Measurements from ENCODE around the gene HIBADH. TPM values are rescaled to one million over a fixed set of nuclear protein-coding genes. Genes with fewer than 3 reads are reported as not detected.

The HIBADH gene
- total and polyA plus RNA-seq, 10 of the 15 experiments (the other 5 are each of a cell fraction or from before 2014, with no cell fraction given), result 8.7 to 36.1 (median 18.6) TPM

DNA sequence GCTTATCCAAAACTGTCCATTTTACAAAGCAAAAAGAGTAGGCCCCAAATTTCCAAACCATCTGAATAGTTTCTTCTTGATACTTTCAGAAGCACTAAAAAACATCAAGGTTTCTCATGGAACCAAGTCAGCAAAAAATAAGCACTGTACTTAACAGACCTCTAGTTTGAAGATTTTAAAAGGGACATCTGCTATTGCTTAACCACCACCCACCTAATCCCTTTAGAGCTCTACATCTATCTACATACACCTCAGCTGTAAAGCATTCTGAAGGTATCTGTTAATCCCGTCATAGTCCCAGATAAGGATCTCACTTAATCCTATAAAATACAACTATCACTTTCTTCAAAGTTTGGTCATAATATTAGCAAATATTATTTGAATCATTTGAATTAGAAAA is 72.3 kb downstream of the HIBADH start:
- no peak for DNase-seq (ENCODE audit: low read depth, low spot score)
- no peaks in the 10 kb centered on the region for H3K9me3 ChIP-seq (replicated peaks; ENCODE audit: control insufficient read depth, insufficient read depth, low read length)
- no peak overlapping the region for H3K4me3 ChIP-seq
- intact Hi-C loops (cut with micrococcal nuclease; ENCODE audit: unreplicated experiment), result no loop called here
- no peaks in the 10 kb centered on the region for H4K20me1 ChIP-seq (ENCODE audit: control insufficient read depth, insufficient read depth)
- no peak for TF ChIP-seq RCOR1 (conservative IDR thresholded peaks at IDR 0.05; ENCODE audit: low read depth, low read length)
- TF ChIP-seq SREBF1 (IDR thresholded peaks at IDR 0.05; ENCODE audit: low read length), result no peak
- TF ChIP-seq ZBED1 (IDR thresholded peaks at IDR 0.05; ENCODE audit: borderline replicate concordance), result no peak
- no peak for TF ChIP-seq HCFC1 (IDR thresholded peaks at IDR 0.05; ENCODE audit: low read length)
- no peak for TF ChIP-seq SP1 (IDR thresholded peaks at IDR 0.05; ENCODE audit: low read depth, low read length)
- no peak for TF ChIP-seq BACH1 (IDR thresholded peaks at IDR 0.05; ENCODE audit: borderline replicate concordance)
- TF ChIP-seq SMC3 (IDR thresholded peaks at IDR 0.05; ENCODE audit: borderline replicate concordance, low read length), result no peak
- TF ChIP-seq ZNF274 (IDR thresholded peaks at IDR 0.05; ENCODE audit: insufficient read depth, insufficient read length), result no peak
- no peak for TF ChIP-seq HDAC6 (IDR thresholded peaks at IDR 0.05; ENCODE audit: unreplicated experiment)
- TF ChIP-seq NKRF (conservative IDR thresholded peaks at IDR 0.05), result no peak
- TF ChIP-seq, protein P1, sequence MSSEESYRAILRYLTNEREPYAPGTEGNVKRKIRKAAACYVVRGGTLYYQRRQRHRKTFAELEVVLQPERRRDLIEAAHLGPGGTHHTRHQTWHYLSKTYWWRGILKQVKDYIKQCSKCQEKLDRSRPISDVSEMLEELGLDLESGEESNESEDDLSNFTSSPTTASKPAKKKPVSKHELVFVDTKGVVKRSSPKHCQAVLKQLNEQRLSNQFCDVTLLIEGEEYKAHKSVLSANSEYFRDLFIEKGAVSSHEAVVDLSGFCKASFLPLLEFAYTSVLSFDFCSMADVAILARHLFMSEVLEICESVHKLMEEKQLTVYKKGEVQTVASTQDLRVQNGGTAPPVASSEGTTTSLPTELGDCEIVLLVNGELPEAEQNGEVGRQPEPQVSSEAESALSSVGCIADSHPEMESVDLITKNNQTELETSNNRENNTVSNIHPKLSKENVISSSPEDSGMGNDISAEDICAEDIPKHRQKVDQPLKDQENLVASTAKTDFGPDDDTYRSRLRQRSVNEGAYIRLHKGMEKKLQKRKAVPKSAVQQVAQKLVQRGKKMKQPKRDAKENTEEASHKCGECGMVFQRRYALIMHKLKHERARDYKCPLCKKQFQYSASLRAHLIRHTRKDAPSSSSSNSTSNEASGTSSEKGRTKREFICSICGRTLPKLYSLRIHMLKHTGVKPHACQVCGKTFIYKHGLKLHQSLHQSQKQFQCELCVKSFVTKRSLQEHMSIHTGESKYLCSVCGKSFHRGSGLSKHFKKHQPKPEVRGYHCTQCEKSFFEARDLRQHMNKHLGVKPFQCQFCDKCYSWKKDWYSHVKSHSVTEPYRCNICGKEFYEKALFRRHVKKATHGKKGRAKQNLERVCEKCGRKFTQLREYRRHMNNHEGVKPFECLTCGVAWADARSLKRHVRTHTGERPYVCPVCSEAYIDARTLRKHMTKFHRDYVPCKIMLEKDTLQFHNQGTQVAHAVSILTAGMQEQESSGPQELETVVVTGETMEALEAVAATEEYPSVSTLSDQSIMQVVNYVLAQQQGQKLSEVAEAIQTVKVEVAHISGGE (CRISPR knock-in tag; IDR thresholded peaks at IDR 0.05), result no peak
- no peak for TF ChIP-seq EED (IDR thresholded peaks at IDR 0.05; ENCODE audit: low read depth)
- no peak for TF ChIP-seq YY1 (IDR thresholded peaks at IDR 0.05; ENCODE audit: low read depth, low read length)
- no peak for TF ChIP-seq EP300 (IDR thresholded peaks at IDR 0.05; ENCODE audit: borderline replicate concordance in 1 of 2, control insufficient read depth in 1 of 2, low read depth in 2 of 2, low read length in 2 of 2)
- no peak for TF ChIP-seq BRCA1 (IDR thresholded peaks at IDR 0.05; ENCODE audit: low read depth, low read length)
- TF ChIP-seq, protein P2, sequence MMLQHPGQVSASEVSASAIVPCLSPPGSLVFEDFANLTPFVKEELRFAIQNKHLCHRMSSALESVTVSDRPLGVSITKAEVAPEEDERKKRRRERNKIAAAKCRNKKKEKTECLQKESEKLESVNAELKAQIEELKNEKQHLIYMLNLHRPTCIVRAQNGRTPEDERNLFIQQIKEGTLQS (IDR thresholded peaks at IDR 0.05; ENCODE audit: borderline replicate concordance, extremely low read depth, low read depth, low read length), result no peak
- H3K9ac ChIP-seq (ENCODE audit: control insufficient read depth, insufficient read depth, low read length), result no peak overlapping the region
- H3K4me1 ChIP-seq (ENCODE audit: control insufficient read depth, insufficient read depth, low read length), result no peaks in the 10 kb centered on the region; the same call in 1 of the 2 replicates
- H3K36me3 ChIP-seq (ENCODE audit: control insufficient read depth in 2 of 2, insufficient read depth in 2 of 2, low read length in 1 of 2), result no peaks in the 10 kb centered on the region
- no peak overlapping the region for H3K4me2 ChIP-seq (ENCODE audit: control insufficient read depth, insufficient read depth)
- 96% methylated on average over 1 of the region's 1 CpG for WGBS (ENCODE audit: insufficient coverage, insufficient replicate concordance, low lambda C conversion rate, missing lambda C conversion rate)
- SMC1A ChIA-PET (ENCODE audit: uncharacterized antibody, unreplicated experiment), result interaction anchor here (1.6 kb wide), 1 partner anchor 14 kb away, joined by 4 read pairs; no protein-coding TSS in a partner anchor
- no TSS peak for BruUV-seq (replicated peaks)
- POLR2A ChIA-PET, result interaction anchor here (0.6 kb wide), 1 partner anchor 64 kb away, joined by 5 read pairs; no protein-coding TSS in a partner anchor
- no peak for ATAC-seq
- H3K27me3 ChIP-seq (replicated peaks in 1 of 2; ENCODE audit: control insufficient read depth in 2 of 2, insufficient read depth in 2 of 2, low read length in 1 of 2), result no peaks in the 10 kb centered on the region
- no peaks in the 10 kb centered on the region for H3K79me2 ChIP-seq (ENCODE audit: control insufficient read depth, insufficient read depth, low read length)
- H2AFZ ChIP-seq (ENCODE audit: control insufficient read depth, low read depth, low read length), result no peak overlapping the region
- CTCF ChIA-PET, result interaction anchor here (3.1 kb wide), 1 partner anchor 15 kb away, joined by 16 read pairs; no protein-coding TSS in a partner anchor
- in situ Hi-C loops (cut with MboI), result no loop called here
- RAD21 ChIA-PET (ENCODE audit: unreplicated experiment), result no interaction called here
- no peak for FAIRE-seq
- no peak overlapping the region for H3K27ac ChIP-seq (ENCODE audit: control insufficient read depth, insufficient read depth)
